ENCODE measurements around the gene OR4D1.

OR4D1 gene

DNA sequence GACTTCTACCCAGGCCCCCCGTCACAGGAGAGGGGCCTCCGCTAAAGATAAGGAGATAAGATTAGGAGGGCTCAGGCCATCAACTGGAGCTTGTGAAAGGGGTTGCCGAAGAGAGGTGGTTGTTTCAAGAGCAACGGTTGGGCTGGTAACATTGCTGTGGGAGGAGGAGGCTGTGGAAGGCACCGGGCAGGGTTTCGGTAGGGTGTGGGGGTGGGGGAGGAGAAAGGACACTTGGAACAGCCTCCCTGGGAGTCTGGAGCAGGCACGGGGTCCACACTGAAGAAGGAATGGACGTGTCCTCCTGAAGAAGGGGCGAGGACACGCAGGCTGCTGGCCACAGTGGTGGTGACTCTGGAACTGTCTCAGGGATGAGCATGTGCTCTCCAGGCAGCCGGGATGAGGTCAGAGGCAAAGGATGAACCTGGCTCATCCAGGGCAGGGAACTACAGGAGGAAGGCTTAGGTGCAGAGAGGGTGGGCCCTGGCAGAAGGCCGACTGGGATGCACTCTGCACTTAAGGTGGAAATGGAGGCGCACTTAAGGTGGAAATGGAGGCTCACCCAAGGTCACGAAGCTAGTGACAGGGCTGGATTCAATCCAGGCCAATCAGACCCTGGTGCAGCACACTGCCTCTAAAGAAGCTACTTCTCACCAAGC is 43.2 kb downstream of the OR4D1 start:
- in situ Hi-C loops (cut with MboI; ENCODE audit: low sequenced_read_pairs): no loop called here

- in situ Hi-C loops (cut with MboI; ENCODE audit: low sequenced_read_pairs): no loop called here
Measured at GRCh38 chr17:58192612-58193011, 44.4 kb downstream of the OR4D1 start, which contains the start of gene EPX. Gene EPX (plus strand): TSS chr17:58192726. CDS start chr17:58192847, 121 bp downstream.

- in situ Hi-C loops (cut with MboI; ENCODE audit: low sequenced_read_pairs): no loop called here
Measured at GRCh38 chr17:58193641-58194255, 45.6 kb downstream of the OR4D1 start.

- in situ Hi-C loops (cut with MboI; ENCODE audit: low sequenced_read_pairs): no loop called here
Measured at GRCh38 chr17:58195518-58196123, 47.4 kb downstream of the OR4D1 start.

DNA sequence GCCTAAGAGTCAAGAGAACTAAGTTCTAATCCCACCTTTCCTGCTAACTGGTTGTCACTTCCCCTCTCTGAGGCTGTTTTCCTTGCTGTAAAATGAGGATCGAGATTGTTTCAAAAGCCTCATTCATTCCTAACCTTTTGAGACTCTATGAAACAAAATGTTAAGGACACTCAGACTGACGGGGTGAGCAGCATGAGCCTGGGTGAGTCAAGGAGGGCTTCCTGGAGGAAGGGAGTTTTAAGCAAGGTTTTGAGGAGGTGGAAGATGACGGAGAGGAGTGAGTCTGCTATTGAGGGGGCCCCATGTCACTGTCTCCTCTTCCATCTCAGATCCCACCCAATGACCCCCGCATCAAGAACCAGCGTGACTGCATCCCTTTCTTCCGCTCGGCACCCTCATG is 48.4 kb downstream of the OR4D1 start:
- in situ Hi-C loops (cut with MboI; ENCODE audit: low sequenced_read_pairs): no loop called here

GRCh38 chr17:58200024-58200633 is 51.9 kb downstream of the OR4D1 start:
- in situ Hi-C loops (cut with MboI; ENCODE audit: low sequenced_read_pairs): loop anchor here (10.0 kb wide), 1 partner anchor 245 kb away; no protein-coding TSS in a partner anchor

GRCh38 chr17:58202859-58203258 is 54.7 kb downstream of the OR4D1 start:
- in situ Hi-C loops (cut with MboI; ENCODE audit: low sequenced_read_pairs): loop anchor here (10.0 kb wide), 1 partner anchor 242 kb away; no protein-coding TSS in a partner anchor

DNA sequence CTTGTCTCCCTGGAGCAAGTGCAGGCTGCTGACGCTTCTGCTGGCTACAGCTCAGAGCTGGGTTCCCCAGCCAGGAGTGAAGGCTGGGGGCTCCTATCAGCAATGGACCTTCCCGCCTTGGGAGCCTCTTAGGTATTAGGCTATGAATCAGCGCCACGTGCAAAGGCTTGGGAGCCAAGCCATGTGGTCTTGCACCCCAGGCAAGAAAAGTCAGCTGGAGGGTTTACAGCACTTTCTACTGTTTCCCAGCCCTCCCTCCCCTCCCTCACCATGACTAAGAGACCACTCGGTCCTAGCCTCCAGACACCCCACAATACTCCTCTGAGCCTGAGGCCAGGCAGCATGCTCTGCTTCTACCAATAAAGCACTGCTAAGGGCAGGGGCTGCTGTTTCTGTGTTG is 56.6 kb downstream of the OR4D1 start:
- in situ Hi-C loops (cut with MboI; ENCODE audit: low sequenced_read_pairs): loop anchor here (10.0 kb wide), 1 partner anchor 240 kb away; no protein-coding TSS in a partner anchor

GRCh38 chr17:58205936-58206335 is 57.8 kb downstream of the OR4D1 start:
- in situ Hi-C loops (cut with MboI; ENCODE audit: low sequenced_read_pairs): loop anchor here (10.0 kb wide), 1 partner anchor 239 kb away; no protein-coding TSS in a partner anchor

GRCh38 chr17:58207451-58207850 is 59.3 kb downstream of the OR4D1 start:
- in situ Hi-C loops (cut with MboI; ENCODE audit: low sequenced_read_pairs): loop anchor here (10.0 kb wide), 1 partner anchor 237 kb away; no protein-coding TSS in a partner anchor

- in situ Hi-C loops (cut with MboI; ENCODE audit: low sequenced_read_pairs): loop anchor here (10.0 kb wide), 1 partner anchor 236 kb away; no protein-coding TSS in a partner anchor
Measured at GRCh38 chr17:58208344-58208743, 60.2 kb downstream of the OR4D1 start.
